Amniotic stem cell (primary cell): Measurements from ENCODE around the gene MAT1A.
"Not testable (repeated sequence)": the region's sequence is repeated elsewhere in the genome, so short reads cannot be mapped to it uniquely, and the experiment has no call there.

Experiments used
- DNase-seq: peaks from one replicate; lab custom pipeline; 2025; lab: John Stamatoyannopoulos, UW

The MAT1A gene

DNA sequence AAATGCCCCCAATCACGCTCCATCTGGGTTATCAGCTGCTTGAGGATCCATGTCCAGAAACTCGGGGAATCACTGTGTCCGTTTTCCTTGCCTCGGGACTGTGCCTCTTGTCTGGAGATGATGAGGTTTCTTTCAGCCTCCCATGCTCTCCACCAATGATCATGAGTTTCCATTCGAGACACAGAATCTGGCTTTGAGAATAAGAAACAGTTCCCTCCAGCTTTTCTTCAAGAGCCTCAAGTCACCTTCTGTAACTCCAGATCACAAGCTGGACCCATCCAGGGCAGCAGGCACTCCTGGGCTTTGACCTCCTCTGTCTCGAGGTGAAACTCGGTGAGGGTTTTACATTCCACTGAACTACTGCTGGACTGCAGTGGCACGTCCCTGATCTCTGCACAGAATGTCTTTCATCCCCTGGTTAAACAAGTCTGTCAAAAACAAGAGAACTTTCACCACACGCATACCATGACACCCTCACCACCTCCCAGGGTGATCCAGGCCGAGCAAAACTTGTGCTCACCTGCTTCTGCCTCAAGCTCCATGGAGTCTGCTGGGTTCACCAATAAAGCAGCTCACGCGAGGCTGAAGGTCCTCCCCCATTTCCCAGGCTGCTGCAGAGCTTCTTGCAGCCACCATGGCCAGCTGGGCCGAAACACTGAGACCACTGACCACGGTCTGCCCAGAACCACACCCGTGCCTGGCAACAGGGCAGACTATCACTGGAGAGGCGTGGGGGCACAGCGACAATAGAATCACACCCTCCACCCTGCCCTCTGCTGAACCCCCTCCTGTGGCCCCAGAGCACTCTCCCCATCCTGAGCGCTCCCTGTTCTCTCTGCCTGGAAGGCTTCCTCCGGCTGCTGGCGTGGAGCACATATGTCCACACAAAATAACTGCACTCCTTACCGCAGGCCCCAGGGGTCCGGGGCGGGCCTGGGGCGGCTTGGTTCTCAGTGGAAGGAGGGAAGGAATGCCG, 25.1 kb downstream of the MAT1A start:
- DNase-seq: no peak

DNA sequence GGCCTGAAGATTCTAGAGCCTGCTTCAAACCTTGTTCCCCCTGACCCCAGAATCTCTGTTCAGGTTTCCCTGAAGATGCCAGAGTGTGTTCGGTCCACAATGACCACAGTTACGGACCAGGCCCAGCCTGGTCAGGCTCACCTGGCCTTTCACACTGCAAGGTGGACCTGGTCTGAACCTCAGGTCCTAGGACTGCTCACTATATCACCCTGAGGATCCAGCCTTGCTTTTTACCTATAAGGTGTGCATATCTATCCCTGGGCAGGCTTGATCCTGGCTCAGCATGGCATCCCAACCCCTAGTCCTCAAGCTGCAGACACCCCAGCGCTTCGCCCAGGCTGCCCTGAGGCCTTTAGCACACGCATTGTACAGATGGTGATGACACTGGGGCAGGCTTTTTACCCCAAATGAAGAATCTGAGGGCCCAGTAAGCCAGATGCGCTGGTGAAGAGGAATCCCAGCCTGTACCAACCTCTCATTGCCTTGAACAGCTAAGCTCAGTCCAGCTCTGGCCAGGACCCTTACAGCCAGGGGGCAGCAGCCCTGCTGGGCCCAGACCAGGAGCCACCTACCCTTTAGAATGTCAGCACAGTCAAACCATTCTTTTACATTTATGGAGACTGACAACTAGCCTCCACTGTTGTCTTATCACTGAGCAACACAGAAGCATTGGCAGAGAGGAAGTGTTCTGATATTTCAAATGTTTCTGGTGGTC, 28.0 kb downstream of the MAT1A start:
- no peak for DNase-seq

DNA sequence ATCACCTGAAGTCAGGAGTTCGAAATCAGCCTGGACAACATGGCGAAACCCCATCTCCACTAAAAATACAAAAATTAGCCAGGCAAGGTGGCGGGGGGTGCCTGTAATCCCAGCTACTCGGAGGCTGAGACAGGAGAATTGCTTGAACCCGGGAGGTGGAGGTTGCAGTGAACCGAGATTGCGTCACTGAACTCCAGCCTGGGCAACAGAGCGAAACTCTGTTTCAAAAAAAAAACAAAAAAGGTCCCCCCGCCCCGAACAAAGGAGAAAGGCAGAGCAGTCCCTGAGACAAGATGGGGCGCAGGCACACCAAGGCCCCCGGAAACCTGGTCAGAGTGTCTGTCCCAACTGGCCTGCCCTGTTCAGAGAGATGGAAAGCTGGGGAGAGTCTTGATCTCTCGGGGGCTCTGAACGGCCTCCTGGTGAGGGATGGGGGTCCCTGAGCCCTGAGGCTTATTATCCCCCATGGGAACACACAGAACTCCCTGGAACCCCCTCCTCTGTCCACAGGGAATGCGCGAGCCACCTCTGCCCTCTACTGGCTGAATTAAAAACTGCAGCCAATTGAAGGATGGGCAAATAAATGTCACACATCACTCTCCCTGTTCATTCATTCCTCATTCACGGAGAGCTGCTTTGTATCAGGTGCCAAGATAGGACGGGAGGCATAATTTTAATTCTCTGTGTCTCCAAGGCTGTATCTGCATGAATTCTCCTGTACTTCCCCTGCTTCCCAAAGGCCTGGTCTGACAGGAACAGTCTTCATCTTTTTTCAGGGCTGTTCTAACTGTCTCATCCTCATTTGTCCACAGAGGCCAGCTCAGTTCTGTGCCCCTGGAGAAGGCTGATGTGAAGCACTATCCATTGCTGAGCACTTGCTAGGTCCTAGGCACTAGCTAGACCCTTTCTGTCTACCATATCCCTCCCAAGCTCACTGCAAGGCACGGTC, 28.9 kb downstream of the MAT1A start:
- DNase-seq: no peak

DNA sequence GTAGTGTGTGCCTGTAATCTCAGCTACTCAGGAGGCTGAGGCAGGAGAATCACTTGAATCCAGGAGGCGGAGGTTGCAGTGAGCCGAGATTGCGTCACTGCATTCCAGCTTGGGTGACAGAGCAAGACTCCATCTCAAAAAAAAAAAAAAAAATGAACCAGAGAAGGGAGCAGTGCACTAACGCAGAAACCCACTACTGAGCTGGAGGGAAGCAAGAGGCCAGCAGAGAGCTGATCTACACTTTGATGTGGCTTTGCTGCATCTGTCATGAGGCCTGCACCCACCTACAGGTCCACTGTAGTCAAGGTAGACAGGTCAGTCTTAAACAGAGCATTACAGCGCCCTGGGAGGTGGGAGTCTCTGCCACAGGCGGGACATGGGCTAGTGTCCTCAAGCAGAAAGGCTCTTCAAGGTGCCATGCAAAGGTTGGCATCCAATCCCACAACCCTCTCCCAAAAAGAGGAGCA, 30.0 kb downstream of the MAT1A start:
- no peak for DNase-seq

DNA sequence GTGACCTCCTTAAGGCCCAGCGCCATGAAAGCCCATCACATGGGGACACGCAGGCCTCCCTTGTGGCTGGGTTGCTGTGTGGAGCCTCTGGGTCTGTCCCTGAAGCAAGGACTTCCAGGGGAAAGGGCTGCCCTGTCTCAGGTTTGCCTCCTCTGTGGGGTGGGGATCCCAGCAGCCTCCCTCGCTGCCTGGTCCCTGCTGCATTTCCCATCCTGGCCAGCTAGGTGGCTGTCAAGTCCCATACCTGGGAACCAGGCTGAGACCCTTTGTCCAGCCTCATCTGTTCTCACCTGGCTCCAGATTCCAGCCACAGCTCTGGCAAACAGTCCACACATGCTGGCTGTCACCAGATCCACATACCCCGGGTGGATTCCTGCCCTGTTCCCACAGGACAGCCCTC, 32.7 kb downstream of the MAT1A start:
- DNase-seq: not testable (repeated sequence)

DNA sequence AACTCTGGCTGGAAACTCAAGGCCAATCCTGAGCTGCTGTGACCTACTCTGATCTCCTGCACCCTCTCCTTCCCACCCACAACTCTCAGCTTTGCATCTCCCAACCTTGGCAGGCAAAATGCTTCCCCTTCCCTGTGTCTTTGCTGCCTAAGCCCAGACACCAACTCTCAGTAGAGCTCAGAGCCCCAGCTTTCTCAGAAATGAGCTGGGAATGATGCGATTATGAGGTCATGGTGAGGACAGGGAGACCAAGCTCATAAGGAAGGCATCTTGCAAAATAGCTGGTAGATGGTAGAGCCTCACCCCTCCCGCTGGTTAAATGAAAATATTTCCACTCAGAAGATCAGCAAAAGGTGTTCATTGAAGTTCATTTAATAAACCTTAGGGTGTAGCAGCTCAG, 34.7 kb downstream of the MAT1A start:
- DNase-seq: not testable (repeated sequence)

DNA sequence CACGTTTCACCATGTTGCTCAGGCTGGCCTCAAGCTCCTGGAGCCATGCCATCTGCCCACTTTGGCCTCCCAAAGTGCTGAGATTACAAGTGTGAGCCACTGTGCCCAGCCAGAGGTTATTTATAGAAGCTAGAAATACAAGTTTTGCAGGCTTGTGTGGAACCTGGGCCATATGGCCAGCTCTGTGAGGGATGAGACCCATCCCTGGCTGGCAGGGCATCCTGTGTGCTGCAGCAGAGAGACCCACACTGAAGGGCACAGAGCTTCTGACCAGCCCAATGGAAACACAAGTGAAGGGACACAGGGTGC, 35.5 kb downstream of the MAT1A start:
- DNase-seq: not testable (repeated sequence)

DNA sequence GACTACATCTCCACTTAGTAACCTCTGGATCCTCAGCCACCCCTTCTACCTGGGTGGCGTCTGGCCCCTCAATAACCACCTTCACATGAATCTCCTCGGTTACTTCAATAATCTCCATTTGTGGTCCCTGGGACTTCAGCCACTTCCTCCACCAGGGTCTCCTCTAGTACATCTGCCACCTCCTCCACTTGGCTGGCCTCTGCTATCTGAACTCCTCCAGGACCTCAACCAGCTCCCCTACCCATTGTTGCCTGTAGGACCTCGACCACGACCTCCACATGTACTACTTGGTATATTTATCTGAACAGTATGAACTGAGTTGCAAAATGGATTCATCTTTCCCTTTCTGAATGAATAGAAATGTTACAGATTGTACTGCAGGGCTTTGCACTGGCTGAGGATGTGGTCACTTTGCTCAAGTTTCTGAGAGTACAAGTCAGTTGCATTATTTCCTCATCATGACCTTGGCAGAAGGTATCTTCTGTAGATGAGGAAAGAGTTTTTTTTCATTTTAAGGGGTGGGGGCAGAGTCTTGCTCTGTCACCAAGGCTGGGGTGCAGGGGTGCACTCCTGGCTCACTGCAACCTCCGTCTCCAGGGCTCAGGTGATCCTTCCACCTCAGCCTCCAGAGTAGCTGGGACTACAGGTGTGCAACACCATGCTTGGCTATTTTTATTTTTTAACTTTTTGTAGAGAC, 36.0 kb downstream of the MAT1A start:
- DNase-seq: no peak

DNA sequence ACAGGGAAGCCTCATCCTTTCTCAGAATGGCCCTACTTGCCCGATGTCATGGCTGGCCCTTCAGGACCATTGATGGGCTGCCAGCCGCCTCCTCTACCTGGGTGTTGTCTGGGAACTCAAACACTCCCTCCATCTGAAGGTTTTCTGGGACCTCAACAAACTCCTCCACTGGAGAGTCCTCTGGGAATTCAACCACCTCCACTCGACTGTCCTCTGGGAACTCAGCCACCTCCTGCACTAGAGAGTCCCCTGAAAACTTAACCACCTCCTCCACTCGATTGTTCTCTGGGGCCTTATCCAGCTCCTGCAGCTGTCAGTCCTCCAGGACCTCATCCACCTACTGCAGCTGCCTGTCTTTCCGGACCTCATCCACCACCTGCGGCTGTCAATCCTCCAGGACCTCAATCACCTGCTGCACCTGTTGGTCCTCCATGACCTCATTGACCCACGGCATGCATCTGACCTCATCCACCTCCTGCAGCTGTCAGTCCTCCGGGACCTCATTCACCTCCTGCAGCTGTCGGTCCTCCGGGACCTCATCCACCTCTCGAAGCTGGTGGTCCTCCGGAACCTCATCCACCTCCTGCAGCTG, 37.1 kb downstream of the MAT1A start:
- no peak for DNase-seq

DNA sequence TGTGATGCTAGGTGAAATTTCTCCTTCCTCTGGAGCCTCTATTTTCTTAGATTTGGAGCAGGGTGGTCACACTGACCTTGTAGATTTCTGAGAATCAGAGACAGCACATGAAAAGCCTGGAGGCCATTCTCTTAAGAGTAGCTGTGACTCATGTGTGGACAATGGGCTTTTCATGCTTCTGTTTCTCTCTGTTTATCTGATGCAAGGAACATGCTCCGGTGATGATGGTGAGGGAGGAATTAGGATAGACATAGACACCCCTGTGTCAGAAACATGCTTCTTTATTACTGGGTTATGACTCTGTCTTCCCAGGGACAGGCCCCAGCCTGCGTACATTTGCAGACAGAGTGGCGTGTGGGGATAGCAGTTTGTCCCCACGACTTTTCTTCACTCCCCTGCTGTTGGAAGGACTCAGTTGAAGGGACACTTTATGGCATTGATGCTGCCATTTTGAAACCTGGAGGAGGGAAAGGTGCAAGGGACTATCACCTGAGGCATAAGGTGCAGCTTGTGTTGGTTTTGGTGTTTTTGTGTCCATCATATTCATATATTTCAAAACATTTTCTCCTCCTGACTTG, 37.7 kb downstream of the MAT1A start:
- not testable (repeated sequence) for DNase-seq

DNA sequence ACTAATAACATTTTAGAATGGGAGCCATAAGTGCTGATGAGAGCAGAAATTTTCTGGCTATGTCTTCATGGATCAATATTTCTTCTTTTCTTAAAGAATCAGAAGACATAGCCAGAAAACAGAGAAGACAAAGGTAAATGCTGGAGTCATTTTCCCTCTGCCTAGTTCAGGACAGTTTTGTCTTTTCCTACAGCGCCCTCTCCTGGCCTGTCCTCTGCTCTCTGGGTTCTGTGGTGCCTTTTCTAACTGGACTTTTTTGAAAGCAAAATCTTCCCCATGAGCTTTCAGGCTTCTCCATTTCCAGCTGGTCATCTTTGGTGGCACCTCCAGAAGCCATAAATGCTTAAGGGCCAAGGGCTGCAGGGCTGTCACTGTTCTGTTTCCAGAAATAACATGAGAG, 39.1 kb downstream of the MAT1A start:
- DNase-seq: not testable (repeated sequence)

DNA sequence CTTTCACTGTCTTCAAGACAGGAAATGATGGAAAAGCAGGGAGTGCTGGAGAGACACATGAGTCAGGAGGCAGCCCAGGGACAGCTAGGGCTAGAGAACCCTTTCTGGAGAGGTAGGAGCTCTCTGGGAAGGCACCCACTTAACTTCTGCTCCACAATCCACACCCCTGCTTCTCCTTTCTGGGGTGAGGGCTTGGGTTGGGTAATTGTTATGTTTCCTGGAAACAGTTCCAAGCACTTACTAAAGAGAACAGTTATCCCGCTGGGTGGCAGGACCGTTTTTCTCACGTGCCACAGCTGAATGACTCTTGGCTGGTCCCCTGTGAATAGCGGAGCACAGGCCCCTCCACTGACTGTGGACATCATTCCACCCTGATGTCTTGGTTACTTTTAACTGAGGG, 39.6 kb downstream of the MAT1A start:
- not testable (repeated sequence) for DNase-seq

DNA sequence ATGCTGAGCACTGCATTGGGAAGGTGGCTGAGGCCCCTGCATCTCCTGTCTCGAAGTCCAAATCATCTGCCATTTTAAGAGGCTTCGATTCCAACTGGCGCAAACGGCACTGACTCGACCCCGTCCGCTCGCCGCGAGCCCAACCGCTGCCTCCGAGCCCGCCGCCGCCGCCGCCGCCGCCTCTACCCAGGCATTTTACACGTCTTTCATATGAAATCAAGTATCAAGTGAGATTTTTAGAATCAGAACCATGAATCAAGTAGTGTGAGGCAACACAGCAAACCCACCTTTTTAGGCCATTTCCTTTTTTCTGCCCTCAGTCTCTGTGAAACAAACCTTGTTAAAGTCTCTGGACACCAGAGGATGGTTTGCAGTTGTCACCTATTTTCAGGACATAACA, 41.8 kb downstream of the MAT1A start:
- not testable (repeated sequence) for DNase-seq

DNA sequence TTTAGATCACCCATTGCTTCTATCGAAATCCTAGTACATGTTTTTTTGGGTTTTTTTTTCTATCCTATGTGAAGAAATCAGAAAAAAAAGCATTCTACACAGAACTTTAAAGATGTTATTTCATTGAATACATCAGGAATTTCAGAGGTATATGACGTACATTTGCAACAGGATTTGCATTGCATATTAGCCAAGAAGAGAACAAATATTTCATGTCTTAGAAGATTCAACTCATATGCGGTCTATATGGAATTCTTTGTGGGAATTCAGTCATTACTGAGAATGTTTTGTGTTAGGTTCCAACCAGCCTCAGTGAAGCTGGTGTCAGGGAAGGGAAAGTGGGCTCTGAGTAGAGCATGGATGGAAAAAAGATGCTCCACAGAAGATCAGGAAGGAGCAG, 45.1 kb downstream of the MAT1A start:
- DNase-seq: not testable (repeated sequence)

DNA sequence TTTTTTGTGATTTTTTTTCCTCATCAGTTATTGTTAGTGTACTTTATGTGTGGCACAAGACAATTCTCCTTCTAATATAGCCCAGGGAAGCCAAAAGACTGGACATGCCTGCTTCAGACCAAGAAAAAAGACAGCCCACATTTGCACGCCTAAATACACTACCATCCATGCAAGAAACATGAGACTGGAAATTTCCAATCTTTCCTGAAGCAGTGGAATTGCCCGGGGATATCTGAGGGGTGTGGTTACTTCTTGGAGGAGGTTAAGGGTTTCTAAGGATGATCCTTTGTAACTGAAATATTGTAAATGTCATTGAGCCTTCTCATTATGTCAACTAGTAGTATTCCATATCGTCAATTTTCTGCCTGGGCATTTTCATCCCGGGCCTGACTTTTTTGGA, 47.1 kb downstream of the MAT1A start:
- not testable (repeated sequence) for DNase-seq

DNA sequence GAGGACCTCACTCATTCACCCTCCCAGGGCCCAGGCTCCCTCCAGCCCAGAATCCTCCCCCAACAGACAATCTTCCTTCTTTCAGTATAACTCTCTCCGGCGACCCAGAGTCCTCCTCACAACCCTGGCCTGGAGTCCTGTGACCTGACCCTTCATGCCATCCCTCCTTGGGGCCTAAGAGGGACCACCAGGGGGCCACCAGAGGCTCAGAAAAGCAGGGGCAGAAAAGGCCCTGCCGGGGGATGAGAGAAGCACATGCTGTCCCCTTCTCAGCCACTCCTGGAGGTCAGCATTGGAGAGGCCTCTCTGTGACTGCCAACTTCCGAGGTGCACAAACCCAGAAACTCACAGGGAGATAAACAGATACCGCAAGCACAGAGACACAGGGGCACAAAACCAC, 53.0 kb downstream of the MAT1A start:
- DNase-seq: not testable (repeated sequence)

DNA sequence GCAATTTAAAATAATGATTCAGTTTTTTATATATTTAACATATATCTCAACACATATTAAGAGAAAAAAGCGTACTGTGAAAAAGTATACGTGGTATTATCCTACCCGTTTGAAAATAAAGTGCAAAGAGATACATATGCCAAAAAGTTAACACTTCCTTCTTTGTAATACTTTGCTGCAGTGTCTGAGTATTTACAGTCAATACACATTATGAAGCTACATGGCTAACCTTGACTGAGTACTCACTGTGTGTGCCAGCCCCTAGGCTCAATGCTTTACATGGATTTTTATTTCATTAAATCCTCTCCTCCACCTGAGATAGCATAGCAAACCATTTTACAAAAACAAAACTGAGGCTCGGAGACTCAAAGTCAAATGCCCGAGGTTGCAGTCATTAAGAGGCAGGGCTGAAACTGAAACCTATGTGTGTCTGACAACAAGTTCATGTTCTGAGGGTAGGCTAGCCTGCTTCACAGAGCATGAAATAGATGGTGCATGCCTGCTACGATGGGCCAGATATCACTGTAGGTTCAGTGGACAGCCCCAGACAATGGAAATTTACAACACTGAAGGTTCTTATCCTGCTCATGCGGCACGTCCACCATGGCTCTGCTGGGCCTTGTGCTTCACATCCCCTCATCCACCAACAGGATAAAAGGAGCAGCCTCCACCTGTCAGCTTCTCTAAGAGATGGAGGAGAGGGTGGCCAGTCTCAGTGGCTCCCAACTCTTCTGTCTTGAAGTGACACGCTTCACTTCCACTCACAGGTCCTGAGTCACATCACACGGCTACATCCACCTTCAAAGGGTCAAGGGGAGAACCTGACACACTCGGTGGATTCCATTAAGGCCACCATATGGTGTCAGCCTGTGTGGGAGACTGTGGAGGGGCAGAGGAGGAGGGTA, 54.9 kb downstream of the MAT1A start:
- DNase-seq: not testable (repeated sequence)

DNA sequence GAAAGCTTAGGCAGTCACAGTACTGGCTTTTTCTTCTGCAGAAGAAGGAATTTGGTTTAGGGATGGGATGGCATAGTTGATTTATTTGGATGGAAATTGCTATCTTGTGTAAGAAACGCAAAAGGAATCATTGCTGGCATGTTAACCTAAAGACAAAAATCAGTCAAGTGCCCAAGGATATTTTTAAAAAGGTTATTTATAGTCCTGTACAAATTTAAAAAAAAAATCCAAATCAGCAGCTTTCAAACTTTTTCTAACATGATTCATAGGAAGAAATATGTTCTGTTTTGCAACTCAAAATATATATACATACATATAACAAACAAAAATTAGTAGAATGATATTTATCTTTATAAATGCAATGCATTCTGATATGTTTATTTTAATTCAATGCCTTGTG, 55.6 kb downstream of the MAT1A start:
- not testable (repeated sequence) for DNase-seq

DNA sequence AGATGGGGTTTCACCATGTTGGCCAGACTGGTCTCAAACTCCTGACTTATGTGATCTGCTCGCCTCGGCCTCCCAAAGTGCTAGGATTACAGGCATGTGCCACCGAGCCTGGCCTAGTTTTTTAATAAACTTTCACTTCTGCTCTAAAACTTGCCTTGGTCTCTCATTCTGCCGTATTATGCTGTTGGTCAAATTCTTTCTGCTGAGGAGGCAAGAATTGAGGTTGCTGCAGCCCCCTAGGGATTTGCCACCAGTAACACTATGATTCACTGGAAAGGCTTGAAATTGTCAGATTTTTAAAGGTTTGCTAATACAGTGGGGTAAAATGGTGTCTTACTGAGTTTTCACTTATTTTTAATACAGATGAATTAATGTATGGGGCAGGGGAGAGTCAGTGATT, 62.7 kb downstream of the MAT1A start:
- DNase-seq: not testable (repeated sequence)

DNA sequence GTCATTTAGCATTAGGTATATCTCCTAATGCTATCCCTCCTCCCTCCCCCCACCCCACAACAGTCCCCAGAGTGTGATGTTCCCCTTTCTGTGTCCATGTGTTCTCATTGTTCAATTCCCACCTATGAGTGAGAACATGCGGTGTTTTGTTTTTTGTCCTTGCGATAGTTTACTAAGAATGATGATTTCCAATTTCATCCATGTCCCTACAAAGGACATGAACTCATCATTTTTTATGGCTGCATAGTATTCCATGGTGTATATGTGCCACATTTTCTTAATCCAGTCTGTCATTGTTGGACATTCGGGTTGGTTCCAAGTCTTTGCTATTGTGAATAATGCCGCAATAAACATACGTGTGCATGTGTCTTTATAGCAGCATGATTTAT, 66.4 kb downstream of the MAT1A start:
- DNase-seq: not testable (repeated sequence)
